GM20431 (cell line): ENCODE data around the gene CRABP2.

Experiments
- in situ Hi-C: fragments of 300-500 bp; cut with MseI, MboI; formaldehyde crosslinking; loops from one replicate; pipeline ENCODE4 v1.15.0; 2020; ENCODE audit warnings: low sequenced_read_pairs; ENCODE audit not compliant: unreplicated experiment

The CRABP2 gene

GRCh38 chr1:156692925-156693847, 12.2 kb downstream of the CRABP2 start:
- in situ Hi-C loops, result no loop called here

- in situ Hi-C loops, result no loop called here
Observed at GRCh38 chr1:156692441-156692924, 12.9 kb downstream of the CRABP2 start.

GRCh38 chr1:156691665-156692440, 13.5 kb downstream of the CRABP2 start:
- in situ Hi-C loops, result no loop called here

DNA sequence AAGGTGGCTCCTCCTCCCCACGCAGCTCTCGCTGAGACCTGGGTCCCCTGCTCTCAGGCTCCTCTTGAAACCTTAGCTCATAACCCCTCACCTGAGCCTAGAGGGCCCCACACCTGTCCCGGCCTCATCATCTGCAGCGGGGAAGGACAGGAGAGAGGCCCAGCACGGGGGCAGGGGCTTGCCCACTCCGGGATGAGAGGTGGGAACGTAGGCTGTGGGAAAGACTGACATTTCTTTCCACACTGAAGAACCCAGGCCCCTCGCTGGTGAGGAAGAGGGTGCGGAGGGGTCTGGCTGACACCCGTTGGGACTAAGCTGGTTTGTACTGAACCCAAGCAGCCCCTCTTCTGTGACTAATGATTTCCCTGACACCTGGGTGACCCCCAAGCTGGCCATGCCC, 14.2 kb downstream of the CRABP2 start:
- in situ Hi-C loops, result no loop called here

DNA sequence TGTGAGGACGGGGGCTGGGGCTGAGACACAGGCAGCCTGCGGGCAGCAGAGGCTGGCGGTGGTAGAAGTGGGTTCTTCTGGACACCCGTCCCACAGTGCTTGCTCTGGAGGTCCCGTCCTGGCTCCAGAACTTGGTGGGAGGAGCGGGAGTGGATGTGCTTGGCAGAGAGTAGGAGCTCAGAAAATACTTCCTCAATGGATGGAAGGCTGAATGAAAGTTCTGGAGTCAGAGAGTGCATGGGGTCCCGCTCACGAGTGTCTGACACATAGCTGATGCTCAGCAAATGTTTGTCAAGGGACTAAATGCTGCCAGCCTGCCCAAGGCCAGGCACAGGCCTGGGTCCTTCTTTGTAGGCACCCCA, 14.7 kb downstream of the CRABP2 start:
- in situ Hi-C loops, result no loop called here

- in situ Hi-C loops, result no loop called here
Observed at GRCh38 chr1:156689953-156690674, 15.3 kb downstream of the CRABP2 start.

DNA sequence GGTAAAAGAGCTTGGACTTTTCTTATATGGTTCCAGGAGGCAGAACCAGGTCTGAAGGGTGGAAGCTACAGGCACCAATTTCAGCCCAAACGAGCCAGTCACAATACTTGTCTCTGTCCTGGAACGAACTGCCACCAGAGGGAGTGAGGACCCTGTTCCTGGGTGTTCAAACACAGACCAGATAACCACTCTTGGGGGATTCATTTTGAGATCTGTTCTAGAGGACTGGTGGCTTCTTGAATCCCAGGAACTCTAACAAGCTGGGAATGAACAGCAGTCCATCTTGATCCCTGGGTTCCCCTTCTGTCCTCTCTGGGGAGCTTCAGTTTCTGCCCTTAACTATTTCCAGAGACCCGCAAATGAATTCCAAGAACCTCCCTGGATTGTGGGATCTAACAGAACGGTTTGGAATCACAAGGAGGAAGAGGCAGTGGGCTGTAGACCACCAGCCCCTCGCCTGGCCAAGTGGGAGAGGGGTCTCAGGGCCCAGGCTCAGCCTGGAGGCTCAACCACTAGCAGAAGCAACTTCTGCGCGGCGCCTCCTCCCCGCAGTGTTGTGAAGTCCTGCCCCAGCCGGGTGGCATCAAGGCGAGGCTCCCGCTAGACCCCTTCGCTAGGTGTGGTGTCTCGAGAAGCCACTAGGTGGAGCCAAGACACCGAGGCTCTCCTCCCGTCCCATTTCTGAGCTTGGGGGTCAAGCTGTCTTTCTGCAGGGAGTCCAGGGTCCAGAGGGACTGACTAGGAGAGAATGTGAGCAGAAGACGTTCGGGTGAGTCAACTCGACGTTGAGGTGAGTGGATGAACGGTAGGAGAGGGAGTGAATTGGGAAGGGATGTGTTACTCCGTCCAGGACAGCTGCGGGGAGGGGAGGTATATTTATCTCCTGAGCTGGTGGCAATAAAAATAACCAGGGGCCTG, 16.1 kb downstream of the CRABP2 start:
- in situ Hi-C loops, result no loop called here

- in situ Hi-C loops, result no loop called here
Observed at GRCh38 chr1:156684227-156684782, 21.1 kb downstream of the CRABP2 start.

DNA sequence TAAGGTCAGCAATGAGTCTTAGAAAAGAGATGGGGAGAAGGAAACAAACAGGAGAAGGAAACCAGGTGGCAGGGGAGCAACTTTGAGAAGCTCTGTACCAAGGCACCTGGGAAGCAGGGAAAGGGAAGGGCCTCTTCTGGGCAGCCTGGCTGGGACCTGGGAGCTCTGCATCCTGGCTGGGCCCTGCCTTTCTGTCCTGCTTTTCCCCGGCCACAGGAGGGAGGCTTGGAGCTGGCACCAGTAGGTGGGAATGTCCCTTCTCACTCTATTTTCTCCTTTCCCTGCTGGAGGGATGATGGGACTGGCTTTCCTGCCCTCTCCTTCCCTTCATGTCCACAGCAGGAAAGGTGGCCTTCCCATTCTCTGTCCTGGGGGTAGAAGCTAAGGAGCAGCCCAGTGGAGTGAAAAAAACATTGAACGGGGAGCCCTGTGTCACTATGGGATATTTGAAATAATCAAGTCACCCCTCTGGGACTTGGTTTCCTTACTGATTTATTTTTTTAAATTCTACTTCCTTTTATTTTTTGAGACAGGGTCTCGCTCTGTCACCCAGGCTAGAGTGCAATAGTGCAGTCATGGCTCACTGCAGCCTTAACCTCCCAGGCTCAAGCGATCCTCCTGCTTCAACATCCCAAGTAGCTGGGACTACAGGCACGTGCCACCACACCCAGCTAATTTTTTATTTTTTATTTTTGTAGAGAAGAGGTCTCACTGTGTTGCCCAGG, 23.1 kb downstream of the CRABP2 start:
- in situ Hi-C loops, result no loop called here

GRCh38 chr1:156681196-156681960, 24.0 kb downstream of the CRABP2 start:
- in situ Hi-C loops, result no loop called here

GRCh38 chr1:156680056-156680455, 25.3 kb downstream of the CRABP2 start:
- in situ Hi-C loops, result no loop called here

DNA sequence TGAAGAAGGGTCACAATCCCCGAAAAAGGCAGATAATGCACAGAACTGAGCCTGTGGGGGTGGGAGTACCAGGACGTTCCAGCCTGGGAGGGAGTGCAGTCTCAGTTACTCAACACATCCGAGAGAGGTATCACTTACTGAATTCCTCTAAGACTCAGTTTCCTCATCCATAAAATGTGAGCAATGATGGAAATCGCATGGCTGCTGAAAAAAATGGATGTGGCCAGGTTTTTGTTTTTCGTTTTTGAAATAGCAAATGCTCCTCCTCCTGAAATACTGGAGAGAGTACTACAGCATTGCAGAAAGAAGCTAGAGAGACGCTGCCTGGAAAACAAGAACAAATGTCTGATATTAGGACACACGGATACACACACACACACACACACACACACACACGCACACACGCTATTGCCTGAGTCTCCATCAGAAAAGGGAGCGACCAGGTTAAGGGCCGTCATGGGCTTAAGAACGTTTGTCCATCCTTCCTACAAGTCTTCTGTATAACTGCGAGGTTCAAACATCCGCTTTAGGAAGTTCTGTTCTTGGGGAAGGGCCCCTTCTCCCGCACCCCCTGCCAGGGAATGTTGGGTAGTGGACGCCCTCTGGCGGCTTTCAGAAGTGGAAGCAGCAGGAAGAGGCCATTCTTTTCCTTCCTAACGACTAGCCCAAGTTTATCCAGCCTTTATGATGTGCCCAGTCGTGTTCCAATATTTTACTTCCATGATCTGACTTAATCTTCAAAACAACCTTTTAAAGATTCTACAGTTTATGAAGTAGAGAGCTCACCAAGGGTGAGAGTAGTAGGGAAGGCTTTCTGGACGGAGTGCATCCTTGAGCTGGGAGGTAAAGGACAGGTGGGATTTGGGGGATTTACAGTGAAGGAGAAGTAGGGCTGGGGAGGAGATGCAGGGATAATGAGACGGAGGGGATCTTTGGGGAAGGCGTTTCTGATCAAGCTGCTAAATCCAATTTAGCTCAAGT, 27.5 kb downstream of the CRABP2 start:
- in situ Hi-C loops, result no loop called here

DNA sequence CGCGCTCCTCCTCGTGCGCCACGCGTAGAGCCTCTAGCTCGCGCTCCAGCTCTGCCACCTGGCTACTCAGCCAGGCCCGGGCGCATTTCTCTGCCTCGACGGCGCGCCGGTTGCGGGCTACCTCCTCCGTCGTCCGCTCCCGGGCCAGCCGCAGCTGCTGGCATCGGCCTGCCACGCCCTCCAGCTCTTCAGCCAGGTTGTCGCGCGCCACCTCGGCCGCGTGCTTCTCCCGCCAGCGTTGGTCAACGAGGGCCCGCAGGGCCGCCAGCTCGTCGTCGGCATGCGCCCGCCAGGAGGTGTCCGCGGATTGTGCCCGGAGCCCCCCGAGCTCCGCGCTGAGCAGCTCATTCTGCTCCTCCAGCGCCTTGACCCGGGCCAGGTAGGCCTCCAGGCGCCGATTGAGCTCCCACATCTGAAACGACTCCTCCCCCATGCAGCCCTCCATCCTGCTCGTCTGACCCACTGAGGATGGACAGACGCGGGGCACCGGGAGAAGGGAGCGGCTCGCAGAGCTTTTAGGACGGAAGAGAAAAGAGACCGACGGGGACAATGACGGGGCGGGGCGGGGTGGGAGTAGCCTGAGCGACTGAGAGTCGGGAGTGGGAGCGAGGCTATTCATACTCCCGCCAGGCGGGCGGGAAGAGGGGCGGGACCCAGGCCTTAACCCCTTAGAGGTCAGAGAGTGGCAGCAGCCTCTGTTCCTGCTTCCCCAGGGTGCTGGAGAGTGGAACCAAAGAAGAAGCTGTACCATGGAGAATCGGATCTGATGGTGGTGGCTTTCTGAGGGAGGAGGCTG, 28.4 kb downstream of the CRABP2 start, which contains the start of gene NES:
Gene NES, minus strand, starts transcription at position 588 of the 796 bp plus-strand sequence. Its CDS starts 143 bp downstream, at position 445.
- in situ Hi-C loops, result no loop called here

GRCh38 chr1:156676114-156676819, 29.1 kb downstream of the CRABP2 start:
- in situ Hi-C loops, result no loop called here
